Loucy (cell line): Measurements from ENCODE around the gene POC5.

Experiments used
- H2AFZ ChIP-seq: fragments of 200-600 bp; sonication (generic); 2 replicates; pipeline ENCODE4 v1.6.0; 2016; ENCODE audit warnings: antibody characterized with exemption, mild to moderate bottlenecking, low read length, moderate library complexity
- H3F3A ChIP-seq: fragments of 200-600 bp; 2 replicates; pipeline ENCODE4 v1.6.0; 2016; ENCODE audit warnings: antibody characterized with exemption, low read depth, mild to moderate bottlenecking
- H3K27me3 ChIP-seq: fragments of 200-600 bp; sonication (generic); 2 replicates; pipeline ENCODE4 v1.6.1; 2014; ENCODE audit warnings: low read length, mild to moderate bottlenecking; ENCODE audit not compliant: insufficient read depth, poor library complexity, severe bottlenecking
- H3K36me3 ChIP-seq: fragments of 200-600 bp; sonication (generic); 2 replicates; pipeline ENCODE4 v1.6.1; 2016; ENCODE audit warnings: low read length; ENCODE audit not compliant: insufficient read depth
- H3K4me1 ChIP-seq: fragments of 200-600 bp; sonication (generic); 2 replicates; pipeline ENCODE4 v1.5.1; 2014; ENCODE audit warnings: low read length, mild to moderate bottlenecking; ENCODE audit not compliant: insufficient read depth, poor library complexity, severe bottlenecking
- H3K4me2 ChIP-seq: fragments of 200-600 bp; sonication (generic); 2 replicates; pipeline ENCODE4 v1.6.0; 2014; ENCODE audit warnings: antibody characterized with exemption, low read length, low read depth, mild to moderate bottlenecking; ENCODE audit not compliant: poor library complexity, severe bottlenecking
- H3K4me3 ChIP-seq: fragments of 200-600 bp; sonication (generic); 2 replicates; pipeline ENCODE4 v1.5.1; 2014; ENCODE audit warnings: low read length, mild to moderate bottlenecking, mixed read lengths; ENCODE audit not compliant: poor library complexity, severe bottlenecking
- H3K79me2 ChIP-seq: fragments of 200-600 bp; sonication (generic); 2 replicates; pipeline ENCODE4 v1.6.1; 2014; ENCODE audit warnings: low read length; ENCODE audit not compliant: insufficient read depth
- H3K9ac ChIP-seq: fragments of 200-600 bp; sonication (generic); 2 replicates; pipeline ENCODE4 v1.6.0; 2014; ENCODE audit warnings: mild to moderate bottlenecking, low read depth, low read length, moderate library complexity; ENCODE audit not compliant: poor library complexity, severe bottlenecking
- H3K9me2 ChIP-seq: fragments of 200-600 bp; sonication (generic); replicated peaks from 2 replicates; pipeline ENCODE4 v1.6.1; 2016; ENCODE audit warnings: low read depth, low read length, mixed read lengths
- H3K9me3 ChIP-seq: fragments of 200-600 bp; sonication (generic); 2 replicates; pipeline ENCODE4 v1.6.1; 2014; ENCODE audit warnings: mild to moderate bottlenecking, antibody characterized with exemption, low read length, low read depth; ENCODE audit not compliant: insufficient read depth
- H4K20me1 ChIP-seq: fragments of 200-600 bp; sonication (generic); 2 replicates; pipeline ENCODE4 v1.6.0; 2014; ENCODE audit warnings: antibody characterized with exemption, low read length, mild to moderate bottlenecking; ENCODE audit not compliant: insufficient read depth, poor library complexity, severe bottlenecking
- EZH2phosphoT487 ChIP-seq: fragments of 200-600 bp; IDR thresholded peaks from 2 replicates; pipeline ENCODE4 v1.6.1; 2018; ENCODE audit warnings: antibody characterized with exemption, mild to moderate bottlenecking, moderate library complexity, borderline replicate concordance
- TF ChIP-seq, protein P1 (sequence below): fragments of 200-600 bp; sonication (generic); conservative IDR thresholded peaks from 2 replicates; pipeline ENCODE4 v1.5.1; 2014; ENCODE audit warnings: mild to moderate bottlenecking, antibody characterized with exemption, low read length

The POC5 gene

DNA sequence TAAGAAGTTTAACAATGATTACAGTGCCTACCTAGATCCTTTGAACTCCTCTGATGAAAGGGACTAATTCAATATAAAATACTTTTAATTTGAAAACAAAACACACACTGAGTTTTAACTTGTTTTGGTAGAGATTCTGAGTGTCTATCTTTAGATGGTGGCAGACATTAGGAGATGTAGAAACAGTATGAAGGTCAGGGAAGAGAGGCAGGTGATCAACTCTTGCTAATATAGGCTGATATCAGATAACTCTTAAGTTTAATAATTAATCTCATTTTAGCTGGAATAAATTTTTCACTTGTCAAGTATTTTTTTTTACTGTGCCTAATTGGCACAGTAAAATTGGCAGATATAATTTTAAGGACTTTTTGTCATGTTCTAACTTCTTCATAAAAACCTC lies 30.8 kb downstream of the POC5 start:
- Histone ChIP-seq H3K4me1 (peaks cover 13% of the 10 kb centered on the region), H3K36me3 (peaks cover 70% of the 10 kb centered on the region; the same call in 1 of the 2 replicates), H3K9me2 (no peaks in the 10 kb centered on the region), H3F3A (0 out of 2 replicates have a peak, but pooled peaks cover 5% of the 10 kb centered on the region), H3K9me3 (no peaks in the 10 kb centered on the region), H4K20me1 (no peaks in the 10 kb centered on the region), H2AFZ (no peak overlapping the region), H3K9ac (no peak overlapping the region), H3K79me2 (no peaks in the 10 kb centered on the region), H3K4me2 (no peak overlapping the region), H3K4me3 (no peak overlapping the region), H3K27me3 (no peaks in the 10 kb centered on the region)
- no peak for TF ChIP-seq EZH2phosphoT487

DNA sequence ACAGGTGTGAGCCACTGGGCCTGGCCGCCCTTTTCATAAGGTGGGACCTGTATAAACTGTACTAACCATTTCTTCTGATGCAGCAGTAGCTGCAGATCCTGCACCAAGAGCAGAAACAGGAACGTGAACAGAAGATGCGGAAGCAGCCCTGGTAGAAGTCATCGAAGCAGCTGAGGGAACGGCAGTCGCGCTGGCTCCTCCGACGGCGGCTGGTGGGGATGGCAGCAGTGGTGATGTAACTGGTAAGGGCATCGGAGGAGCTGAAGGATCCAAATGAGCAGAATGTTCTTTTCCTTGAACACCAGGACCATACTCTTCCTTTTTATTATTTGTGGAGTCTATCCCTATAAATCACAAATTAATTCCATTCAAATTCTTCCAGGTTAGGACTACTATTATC lies 32.1 kb downstream of the POC5 start:
- Histone ChIP-seq H3K79me2 (no peaks in the 10 kb centered on the region), H4K20me1 (no peaks in the 10 kb centered on the region), H3K9me3 (no peaks in the 10 kb centered on the region), H3K36me3 (peaks cover 64% of the 10 kb centered on the region; the same call in 1 of the 2 replicates), H3K9me2 (no peaks in the 10 kb centered on the region), H3K4me2 (no peak overlapping the region), H3K4me3 (no peak overlapping the region), H2AFZ (no peak overlapping the region), H3K27me3 (no peaks in the 10 kb centered on the region), H3F3A (0 out of 2 replicates have a peak, but pooled peaks cover 2% of the 10 kb centered on the region), H3K9ac (no peak overlapping the region), H3K4me1 (no peaks in the 10 kb centered on the region)
- TF ChIP-seq, protein P1, sequence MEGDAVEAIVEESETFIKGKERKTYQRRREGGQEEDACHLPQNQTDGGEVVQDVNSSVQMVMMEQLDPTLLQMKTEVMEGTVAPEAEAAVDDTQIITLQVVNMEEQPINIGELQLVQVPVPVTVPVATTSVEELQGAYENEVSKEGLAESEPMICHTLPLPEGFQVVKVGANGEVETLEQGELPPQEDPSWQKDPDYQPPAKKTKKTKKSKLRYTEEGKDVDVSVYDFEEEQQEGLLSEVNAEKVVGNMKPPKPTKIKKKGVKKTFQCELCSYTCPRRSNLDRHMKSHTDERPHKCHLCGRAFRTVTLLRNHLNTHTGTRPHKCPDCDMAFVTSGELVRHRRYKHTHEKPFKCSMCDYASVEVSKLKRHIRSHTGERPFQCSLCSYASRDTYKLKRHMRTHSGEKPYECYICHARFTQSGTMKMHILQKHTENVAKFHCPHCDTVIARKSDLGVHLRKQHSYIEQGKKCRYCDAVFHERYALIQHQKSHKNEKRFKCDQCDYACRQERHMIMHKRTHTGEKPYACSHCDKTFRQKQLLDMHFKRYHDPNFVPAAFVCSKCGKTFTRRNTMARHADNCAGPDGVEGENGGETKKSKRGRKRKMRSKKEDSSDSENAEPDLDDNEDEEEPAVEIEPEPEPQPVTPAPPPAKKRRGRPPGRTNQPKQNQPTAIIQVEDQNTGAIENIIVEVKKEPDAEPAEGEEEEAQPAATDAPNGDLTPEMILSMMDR, result no peak
- no peak for TF ChIP-seq EZH2phosphoT487

DNA sequence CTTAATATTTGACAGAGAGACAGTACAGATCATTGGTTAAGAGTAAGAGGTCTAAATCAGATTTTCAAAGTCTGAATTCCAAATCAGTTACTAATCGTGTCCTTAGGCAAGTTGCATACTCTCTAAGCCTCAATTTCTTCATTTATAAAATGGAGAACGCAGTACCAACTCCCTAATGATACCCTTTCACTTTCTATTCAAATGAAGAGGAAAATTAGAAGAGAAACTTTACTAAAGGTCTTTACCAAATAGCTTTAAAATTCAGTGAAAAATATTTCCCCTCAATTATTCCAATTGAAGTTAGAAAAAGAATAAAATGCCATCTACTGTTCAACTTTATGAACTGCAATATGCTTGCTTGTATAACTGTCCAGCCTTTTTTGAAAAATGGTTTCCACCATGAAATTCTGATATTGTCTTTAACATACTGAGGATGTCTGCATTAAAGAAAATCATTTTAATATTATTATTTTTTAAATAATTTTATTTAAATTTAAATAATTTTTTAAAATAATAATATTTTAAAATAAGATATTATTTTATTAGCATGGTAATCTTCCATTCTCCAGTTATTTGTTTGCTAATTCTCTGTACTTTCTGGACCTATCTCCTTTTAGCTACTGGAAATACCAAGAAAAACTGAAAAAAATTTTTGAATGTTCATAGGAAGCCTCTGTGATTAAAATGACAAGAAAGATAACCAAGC lies 36.0 kb downstream of the POC5 start:
- Histone ChIP-seq H3K36me3 (peaks cover 30% of the 10 kb centered on the region; the same call in 1 of the 2 replicates), H3K4me2 (no peak overlapping the region), H3K4me1 (peaks cover 12% of the 10 kb centered on the region), H3K9ac (no peak overlapping the region), H3K4me3 (no peak overlapping the region), H2AFZ (no peak overlapping the region), H3K27me3 (no peaks in the 10 kb centered on the region), H3F3A (0 out of 2 replicates have a peak, but pooled peaks cover 2% of the 10 kb centered on the region), H4K20me1 (no peaks in the 10 kb centered on the region), H3K9me3 (no peaks in the 10 kb centered on the region), H3K79me2 (no peaks in the 10 kb centered on the region), H3K9me2 (no peaks in the 10 kb centered on the region)
- no peak for TF ChIP-seq EZH2phosphoT487
- TF ChIP-seq, protein P1, result peak; percentile 72
